Mesendoderm (in vitro differentiated cells): ENCODE data around the gene TRIM72.

ENCODE experiments used
- DNase-seq: peaks from one replicate; pipeline ENCODE4 v3.0.0; 2013
- H2AK5ac ChIP-seq: 2 replicates; pipeline ENCODE4 v1.6.1; 2013; ENCODE audit warnings: low read length, inconsistent platforms
- H2BK120ac ChIP-seq: 2 replicates; pipeline ENCODE4 v1.6.1; 2013; ENCODE audit warnings: low read depth, mild to moderate bottlenecking, low read length, moderate library complexity, mixed read lengths
- H2BK15ac ChIP-seq: replicated peaks from 2 replicates; pipeline ENCODE4 v1.6.1; 2013; ENCODE audit warnings: low read depth, mild to moderate bottlenecking, moderate library complexity
- H2BK5ac ChIP-seq: 2 replicates; pipeline ENCODE4 v1.6.1; 2013; ENCODE audit warnings: low read length, inconsistent platforms
- H3K18ac ChIP-seq: 2 replicates; pipeline ENCODE4 v1.6.1; 2013; ENCODE audit warnings: mild to moderate bottlenecking, low read length, mixed read lengths
- H3K23ac ChIP-seq: one replicate; pipeline ENCODE4 v1.6.1; 2013; ENCODE audit warnings: low read length
- H3K27ac ChIP-seq: 2 replicates; pipeline ENCODE4 v1.5.1; 2013; ENCODE audit warnings: low read depth, mild to moderate bottlenecking, inconsistent platforms, low read length, moderate library complexity
- H3K27me3 ChIP-seq: 2 replicates; pipeline ENCODE4 v1.6.1; 2013; ENCODE audit warnings: low read length, control low read depth, mild to moderate bottlenecking, inconsistent platforms; ENCODE audit not compliant: insufficient read depth, poor library complexity
- H3K36me3 ChIP-seq: 2 replicates; pipeline ENCODE4 v1.6.1; 2013; ENCODE audit warnings: low read length, inconsistent platforms; ENCODE audit not compliant: control insufficient read depth, insufficient read depth
- H3K4ac ChIP-seq: one replicate; pipeline ENCODE4 v1.6.1; 2013; ENCODE audit warnings: low read depth, mild to moderate bottlenecking, low read length, moderate library complexity
- H3K4me1 ChIP-seq: 2 replicates; pipeline ENCODE4 v1.6.1; 2013; ENCODE audit warnings: low read depth, low read length, inconsistent platforms; ENCODE audit not compliant: control insufficient read depth
- H3K4me2 ChIP-seq: 2 replicates; pipeline ENCODE4 v1.6.1; 2013; ENCODE audit warnings: low read length
- H3K4me3 ChIP-seq: 2 replicates; pipeline ENCODE4 v1.5.1; 2013; ENCODE audit warnings: mild to moderate bottlenecking, low read length
- H3K56ac ChIP-seq: one replicate; pipeline ENCODE4 v1.6.1; 2013; ENCODE audit warnings: low read length
- H3K79me1 ChIP-seq: 2 replicates; pipeline ENCODE4 v1.6.1; 2013; ENCODE audit warnings: low read length, inconsistent platforms
- H3K79me2 ChIP-seq: 2 replicates; pipeline ENCODE4 v1.6.1; 2013; ENCODE audit warnings: mild to moderate bottlenecking, low read length; ENCODE audit not compliant: control insufficient read depth, insufficient read depth
- H3K9ac ChIP-seq: 2 replicates; pipeline ENCODE4 v1.6.1; 2013; ENCODE audit warnings: low read length, inconsistent platforms
- H4K5ac ChIP-seq: one replicate; pipeline ENCODE4 v1.6.1; 2013; ENCODE audit warnings: low read length
- H4K8ac ChIP-seq: one replicate; pipeline ENCODE4 v1.6.1; 2013; ENCODE audit warnings: low read depth, mild to moderate bottlenecking, control low read depth, low read length, moderate library complexity
- WGBS: extraction: QIAGEN DNeasy Blood & Tissue Kit; methylation state at CpG from one replicate; pipeline ENCODE4 v1.1.7; 2013; ENCODE audit warnings: low lambda C conversion rate, missing lambda C conversion rate; ENCODE audit not compliant: insufficient coverage; ENCODE audit errors: extremely low coverage; 5-methylcytosine and 5-hydroxymethylcytosine counted together

The TRIM72 gene

GRCh38 chr16:31202414-31203375 is 11.2 kb upstream of the TRIM72 start, which contains the start of gene PYCARD:
PYCARD (minus strand) TSS chr16:31202760; CDS start chr16:31202690, 70 bp downstream.
- Histone ChIP-seq H4K8ac (no peak within 1 kb of the TSS), H3K36me3 (no peaks in the 10 kb centered on the region), H2AK5ac (no peak within 1 kb of the TSS), H3K23ac (no peak within 1 kb of the TSS), H3K27ac (no peak within 1 kb of the TSS), H3K79me1 (no peaks in the 10 kb centered on the region), H3K56ac (peak within 1 kb of the TSS; percentile 93), H3K4ac (no peak within 1 kb of the TSS), H3K4me1 (peaks cover 2% of the 10 kb centered on the region), H3K79me2 (no peaks in the 10 kb centered on the region), H2BK5ac (no peak within 1 kb of the TSS), H3K9ac (peak within 1 kb of the TSS; percentile 76), H2BK15ac (no peak within 1 kb of the TSS), H2BK120ac (no peak within 1 kb of the TSS), H3K4me3 (peak within 1 kb of the TSS; percentile 41), H3K4me2 (peak within 1 kb of the TSS; percentile 38), H3K18ac (peak within 1 kb of the TSS; percentile 57), H4K5ac (no peak within 1 kb of the TSS), H3K27me3 (no peaks in the 10 kb centered on the region)
- peak; percentile 61 for DNase-seq
- no CpG with 5 or more reads among the region's 69 CpGs for WGBS

GRCh38 chr16:31204871-31205666 is 8.8 kb upstream of the TRIM72 start:
- Histone ChIP-seq H3K36me3 (no peaks in the 10 kb centered on the region), H3K56ac (no peak overlapping the region), H3K27ac (no peak overlapping the region), H2BK5ac (no peak overlapping the region), H3K4ac (no peak overlapping the region), H3K23ac (no peak overlapping the region), H2BK120ac (no peak overlapping the region), H3K79me2 (no peaks in the 10 kb centered on the region), H2BK15ac (no peak overlapping the region), H3K27me3 (no peaks in the 10 kb centered on the region), H3K9ac (no peak overlapping the region), H2AK5ac (no peak overlapping the region), H3K4me2 (no peak overlapping the region), H3K4me3 (no peak overlapping the region), H3K79me1 (no peaks in the 10 kb centered on the region), H4K8ac (no peak overlapping the region), H3K4me1 (peaks cover 2% of the 10 kb centered on the region), H4K5ac (no peak overlapping the region), H3K18ac (no peak overlapping the region)
- no peak for DNase-seq
- WGBS = no CpG with 5 or more reads among the region's 9 CpGs

- DNase-seq = no peak
- Histone ChIP-seq H4K8ac (no peak overlapping the region), H3K27ac (no peak overlapping the region), H4K5ac (no peak overlapping the region), H2BK120ac (no peak overlapping the region), H2AK5ac (no peak overlapping the region), H3K23ac (no peak overlapping the region), H2BK5ac (no peak overlapping the region), H3K4me2 (no peak overlapping the region), H3K36me3 (no peaks in the 10 kb centered on the region), H3K18ac (no peak overlapping the region), H3K4ac (no peak overlapping the region), H3K4me1 (no peaks in the 10 kb centered on the region), H3K79me2 (no peaks in the 10 kb centered on the region), H2BK15ac (no peak overlapping the region), H3K9ac (no peak overlapping the region), H3K27me3 (no peaks in the 10 kb centered on the region), H3K4me3 (no peak overlapping the region), H3K79me1 (no peaks in the 10 kb centered on the region), H3K56ac (no peak overlapping the region)
- WGBS = no CpG with 5 or more reads among the region's 6 CpGs
Measured at GRCh38 chr16:31206776-31207175, 7.1 kb upstream of the TRIM72 start.

- Histone ChIP-seq H3K79me1 (no peaks in the 10 kb centered on the region), H4K5ac (no peak overlapping the region), H4K8ac (no peak overlapping the region), H2BK15ac (no peak overlapping the region), H3K27ac (no peak overlapping the region), H3K23ac (no peak overlapping the region), H3K79me2 (no peaks in the 10 kb centered on the region), H3K4me1 (no peaks in the 10 kb centered on the region), H3K4me2 (no peak overlapping the region), H3K18ac (no peak overlapping the region), H3K27me3 (peaks cover 13% of the 10 kb centered on the region), H2BK5ac (no peak overlapping the region), H2BK120ac (no peak overlapping the region), H3K36me3 (no peaks in the 10 kb centered on the region), H3K56ac (no peak overlapping the region), H2AK5ac (no peak overlapping the region), H3K4me3 (no peak overlapping the region), H3K9ac (no peak overlapping the region), H3K4ac (no peak overlapping the region)
- no peak for DNase-seq
- no CpG with 5 or more reads among the region's 1 CpG for WGBS
Measured at GRCh38 chr16:31213342-31213741, 577 bp upstream of the TRIM72 start.

GRCh38 chr16:31214708-31215286 is 878 bp downstream of the TRIM72 start:
- peak overlapping the region; percentile 84 for H3K4me2 ChIP-seq
- H3K27ac ChIP-seq = no peak overlapping the region
- no peak overlapping the region for H3K18ac ChIP-seq
- DNase-seq = no peak
- WGBS = no CpG with 5 or more reads among the region's 58 CpGs
- no peak overlapping the region for H4K5ac ChIP-seq
- H3K36me3 ChIP-seq = no peaks in the 10 kb centered on the region
- no peaks in the 10 kb centered on the region for H3K79me1 ChIP-seq
- H3K27me3 ChIP-seq = peaks cover 13% of the 10 kb centered on the region
- H3K79me2 ChIP-seq = no peaks in the 10 kb centered on the region
- no peak overlapping the region for H2BK15ac ChIP-seq
- H3K56ac ChIP-seq = peak overlapping the region; percentile 90
- H3K9ac ChIP-seq = peak overlapping the region; percentile 64
- H2AK5ac ChIP-seq = no peak overlapping the region
- H3K23ac ChIP-seq = peak overlapping the region; percentile 87
- H3K4me3 ChIP-seq = peak overlapping the region; percentile 15
- no peak overlapping the region for H4K8ac ChIP-seq
- H3K4ac ChIP-seq = no peak overlapping the region
- H3K4me1 ChIP-seq = no peaks in the 10 kb centered on the region
- no peak overlapping the region for H2BK120ac ChIP-seq
- no peak overlapping the region for H2BK5ac ChIP-seq
